Neural progenitor cell (in vitro differentiated cells): ENCODE measurements around the gene B3GALT5.

Source experiments
- EZH2 ChIP-seq: fragments of 200-600 bp; sonication (generic); IDR thresholded peaks from 2 replicates; pipeline ENCODE4 v1.6.1; 2017; ENCODE audit warnings: antibody characterized with exemption, mild to moderate bottlenecking, moderate library complexity
- TF ChIP-seq, protein P1 (sequence below): fragments of 200-600 bp; sonication (generic); IDR thresholded peaks from 2 replicates; pipeline ENCODE4 v1.5.1; 2017; ENCODE audit warnings: antibody characterized with exemption, mild to moderate bottlenecking

DNA sequence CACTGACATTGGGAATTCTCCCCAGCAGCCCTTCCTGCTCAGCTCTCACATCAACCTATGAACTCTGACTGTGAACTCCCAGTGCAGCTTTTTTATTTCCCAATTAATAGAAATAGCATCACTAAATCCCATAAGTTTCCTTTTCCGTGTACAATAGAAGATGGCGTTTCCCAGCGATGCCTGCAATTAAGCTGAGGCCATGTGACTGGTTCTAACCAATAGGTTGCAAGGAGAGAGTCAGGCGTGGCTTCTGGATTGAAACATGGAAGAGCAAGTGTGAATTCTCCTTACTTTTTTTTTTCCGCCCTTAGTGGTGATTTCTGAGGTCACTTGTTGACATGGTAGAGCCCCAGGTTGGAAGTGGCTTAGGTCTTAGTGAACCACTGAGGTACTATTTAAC lies 73.3 kb downstream of the B3GALT5 start:
- TF ChIP-seq, protein P1, sequence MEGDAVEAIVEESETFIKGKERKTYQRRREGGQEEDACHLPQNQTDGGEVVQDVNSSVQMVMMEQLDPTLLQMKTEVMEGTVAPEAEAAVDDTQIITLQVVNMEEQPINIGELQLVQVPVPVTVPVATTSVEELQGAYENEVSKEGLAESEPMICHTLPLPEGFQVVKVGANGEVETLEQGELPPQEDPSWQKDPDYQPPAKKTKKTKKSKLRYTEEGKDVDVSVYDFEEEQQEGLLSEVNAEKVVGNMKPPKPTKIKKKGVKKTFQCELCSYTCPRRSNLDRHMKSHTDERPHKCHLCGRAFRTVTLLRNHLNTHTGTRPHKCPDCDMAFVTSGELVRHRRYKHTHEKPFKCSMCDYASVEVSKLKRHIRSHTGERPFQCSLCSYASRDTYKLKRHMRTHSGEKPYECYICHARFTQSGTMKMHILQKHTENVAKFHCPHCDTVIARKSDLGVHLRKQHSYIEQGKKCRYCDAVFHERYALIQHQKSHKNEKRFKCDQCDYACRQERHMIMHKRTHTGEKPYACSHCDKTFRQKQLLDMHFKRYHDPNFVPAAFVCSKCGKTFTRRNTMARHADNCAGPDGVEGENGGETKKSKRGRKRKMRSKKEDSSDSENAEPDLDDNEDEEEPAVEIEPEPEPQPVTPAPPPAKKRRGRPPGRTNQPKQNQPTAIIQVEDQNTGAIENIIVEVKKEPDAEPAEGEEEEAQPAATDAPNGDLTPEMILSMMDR: no peak
- no peak for TF ChIP-seq EZH2
